ENCODE results near the gene METTL9. TPM values are rescaled to one million over a fixed set of nuclear protein-coding genes. Genes with fewer than 3 reads are reported as not detected.
"Not testable (repeated sequence)": the region's sequence is repeated elsewhere in the genome, so short reads cannot be mapped to it uniquely, and the experiment has no call there.

METTL9 gene
- total and polyA plus RNA-seq, 4 donors, result 50.0 to 98.2 (median 61.3) TPM

DNA sequence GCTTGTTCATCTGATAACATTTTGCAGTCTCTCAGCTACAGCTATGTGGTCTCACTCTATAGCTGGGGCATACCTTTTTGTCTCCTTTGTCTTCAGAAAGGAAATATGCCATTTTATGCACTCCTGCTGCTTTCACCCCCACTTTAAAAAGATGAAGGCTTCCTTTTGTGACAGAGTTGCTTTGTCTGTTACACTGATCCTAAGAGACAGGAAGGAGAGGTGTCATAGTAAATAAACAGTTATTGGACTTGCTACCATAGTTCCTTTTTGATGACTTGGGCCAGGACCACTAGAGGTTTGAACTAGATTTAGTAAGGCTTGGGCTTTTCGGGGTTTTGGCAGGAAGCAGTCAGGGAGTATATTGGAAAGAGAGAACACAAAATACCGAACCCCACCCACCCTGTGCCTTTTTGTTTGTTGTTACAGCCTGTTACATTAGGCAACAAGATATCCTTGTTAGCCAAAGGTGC is 1.8 kb upstream of the METTL9 start:
- Histone ChIP-seq H3K36me3 (ENCODE audit: control insufficient read depth in 1 of 2, insufficient read depth in 2 of 2, low read length in 1 of 2) (no peaks in the 10 kb centered on the region), H3K4me3 (ENCODE audit: low read length in 2 of 2) (no peak overlapping the region), H3K27me3 (ENCODE audit: control insufficient read depth in 1 of 2, insufficient read depth in 2 of 2, low read length in 1 of 2) (no peaks in the 10 kb centered on the region), H3K27ac (ENCODE audit: low read depth in 1 of 2, low read length in 2 of 2) (no peak overlapping the region), H3K9me3 (ENCODE audit: control insufficient read depth, low read length) (no peaks in the 10 kb centered on the region), H3K4me1 (ENCODE audit: control insufficient read depth in 1 of 2, insufficient read depth in 2 of 2, low read length in 2 of 2) (no peaks in the 10 kb centered on the region)
- intact Hi-C loops (cut with DNase I), result no loop called here
- WGBS, 2 donors, result 82 to 95% methylated on average over 2 of the region's 2 CpGs
- DNase-seq (no peak), ATAC-seq (ENCODE audit: low FRiP score) (no peak)

DNA sequence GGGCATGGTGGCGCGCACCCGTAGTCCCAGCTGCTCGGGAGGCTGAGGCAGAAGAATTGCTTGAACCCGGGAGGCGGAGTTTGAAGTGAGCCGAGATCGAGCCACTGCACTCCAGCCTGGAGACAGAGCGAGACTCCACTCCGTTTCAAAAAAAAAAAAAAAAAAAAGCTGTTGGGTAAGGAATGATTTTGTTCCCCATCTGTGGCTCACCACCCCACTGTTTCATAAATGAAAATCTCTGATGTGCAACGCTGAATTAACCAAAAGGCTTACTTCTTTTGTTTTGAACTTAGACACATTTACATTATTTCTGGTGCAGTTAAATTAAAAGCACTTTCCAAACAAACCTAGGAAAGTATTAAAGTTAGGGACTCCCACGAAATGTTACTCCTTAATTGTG is 1.2 kb upstream of the METTL9 start:
- intact Hi-C loops (cut with DNase I), result no loop called here
- no peak for ATAC-seq (ENCODE audit: low FRiP score)

DNA sequence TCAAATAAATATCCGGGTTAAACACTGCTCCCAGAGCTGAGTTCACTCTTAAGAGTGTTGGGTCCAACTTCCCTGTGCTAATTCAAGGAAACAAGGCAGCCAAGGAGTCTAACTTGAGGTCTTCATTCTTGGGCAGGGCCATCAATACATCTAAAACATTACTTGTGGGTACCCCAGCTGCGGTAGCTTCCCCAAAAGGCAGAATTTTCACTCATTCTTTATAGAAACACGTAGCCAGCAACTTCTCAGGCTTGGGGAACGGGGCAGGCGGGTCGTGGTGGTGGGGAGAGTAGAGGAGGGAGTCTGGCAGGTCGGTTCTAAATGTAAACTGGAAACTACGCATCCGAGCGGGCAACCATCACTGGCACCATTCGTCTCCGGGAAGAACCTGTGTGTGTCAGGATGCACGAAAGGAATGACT is 666 bp upstream of the METTL9 start:
- ATAC-seq (ENCODE audit: low FRiP score) (peak; percentile 13), DNase-seq (peak in 1 of 2 donors; percentile 51)
- Histone ChIP-seq H3K27me3 (ENCODE audit: control insufficient read depth in 1 of 2, insufficient read depth in 2 of 2, low read length in 1 of 2) (no peaks in the 10 kb centered on the region), H3K36me3 (ENCODE audit: control insufficient read depth in 1 of 2, insufficient read depth in 2 of 2, low read length in 1 of 2) (no peaks in the 10 kb centered on the region), H3K4me1 (ENCODE audit: control insufficient read depth in 1 of 2, insufficient read depth in 2 of 2, low read length in 2 of 2) (no peaks in the 10 kb centered on the region), H3K9me3 (ENCODE audit: control insufficient read depth, low read length) (no peaks in the 10 kb centered on the region), H3K4me3 (ENCODE audit: low read length in 2 of 2) (peak overlapping the region; percentile 63 to 87), H3K27ac (ENCODE audit: low read depth in 1 of 2, low read length in 2 of 2) (peak overlapping the region in 1 of 2 donors; percentile 71)
- intact Hi-C loops (cut with DNase I), result no loop called here
- 1% methylated on average over 13 of the region's 13 CpGs for WGBS, 2 donors

More for the DNA sequence above, 1.2 kb upstream of the METTL9 start:
- no peak overlapping the region for H3K4me3 ChIP-seq (ENCODE audit: low read length in 2 of 2)
- no peak overlapping the region for H3K27ac ChIP-seq (ENCODE audit: low read depth in 1 of 2, low read length in 2 of 2)
- no peaks in the 10 kb centered on the region for H3K4me1 ChIP-seq (ENCODE audit: control insufficient read depth in 1 of 2, insufficient read depth in 2 of 2, low read length in 2 of 2)
- WGBS, 2 donors, result 90 to 93% methylated on average over 12 of the region's 12 CpGs
- no peaks in the 10 kb centered on the region for H3K36me3 ChIP-seq (ENCODE audit: control insufficient read depth in 1 of 2, insufficient read depth in 2 of 2, low read length in 1 of 2)
- no peaks in the 10 kb centered on the region for H3K27me3 ChIP-seq (ENCODE audit: control insufficient read depth in 1 of 2, insufficient read depth in 2 of 2, low read length in 1 of 2)
- no peak for DNase-seq
- H3K9me3 ChIP-seq (ENCODE audit: control insufficient read depth, low read length), result no peaks in the 10 kb centered on the region

DNA sequence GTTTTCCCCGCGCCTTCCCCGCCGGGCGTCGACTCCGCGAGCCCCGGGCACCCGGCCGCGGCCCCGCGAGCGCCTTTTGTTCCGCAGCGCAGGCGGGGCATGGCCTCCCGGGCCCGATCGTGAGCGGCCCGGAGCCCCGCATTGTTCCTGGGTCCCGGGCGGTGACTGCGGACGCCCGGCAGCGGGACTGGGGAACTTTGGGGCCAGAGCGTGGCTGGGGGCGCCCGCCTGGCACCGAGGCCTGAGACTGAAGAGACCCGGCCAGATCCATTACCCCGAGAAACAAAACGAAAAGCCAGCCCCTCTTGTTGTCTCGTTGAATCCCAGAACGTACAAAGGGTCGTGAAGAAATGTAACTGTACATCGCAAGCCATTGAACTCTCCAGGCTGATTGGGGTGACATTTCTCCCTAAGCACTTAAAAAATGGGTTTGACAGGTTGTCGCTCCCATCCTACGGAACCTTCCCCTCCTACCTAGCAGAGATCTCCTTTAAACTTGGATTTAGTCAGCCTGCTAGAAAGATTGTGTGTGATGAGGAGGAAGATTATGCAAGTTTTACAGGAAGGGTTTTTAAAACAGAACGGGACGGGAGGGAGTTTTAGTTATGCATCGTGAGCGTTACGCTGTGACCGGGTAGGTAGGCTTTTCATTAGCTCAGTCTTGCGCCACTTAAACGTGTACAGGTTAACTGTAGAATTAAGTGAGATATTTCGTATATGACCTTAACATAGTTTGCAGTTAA is 825 bp downstream of the METTL9 start:
- 1% methylated on average over 32 to 52 of the region's 52 CpGs for WGBS, 2 donors
- intact Hi-C loops (cut with DNase I), result loop anchor here in 1 of 2 donors (10.0 kb wide), 1 partner anchor 585 kb away; no protein-coding TSS in a partner anchor
- no peaks in the 10 kb centered on the region for H3K4me1 ChIP-seq (ENCODE audit: control insufficient read depth in 1 of 2, insufficient read depth in 2 of 2, low read length in 2 of 2)

DNA sequence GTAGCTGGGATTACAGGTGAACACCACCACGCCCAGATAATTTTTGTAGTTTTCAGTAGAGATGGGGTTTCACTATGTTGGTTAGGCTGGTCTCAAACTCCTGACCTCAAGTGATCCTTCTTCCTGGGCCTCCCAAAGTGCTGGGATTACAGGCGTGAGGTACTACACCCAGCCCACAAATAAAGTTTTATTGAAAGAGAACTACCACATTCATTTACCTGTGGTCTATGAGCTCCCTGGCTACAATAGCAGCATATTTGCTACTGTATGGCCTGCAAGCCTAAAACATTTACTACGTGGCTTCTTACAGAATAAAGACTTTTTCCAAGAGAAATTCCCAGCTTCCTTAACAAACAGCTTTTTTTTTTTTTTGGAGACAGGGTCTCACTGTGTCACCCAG is 3.4 kb downstream of the METTL9 start:
- Histone ChIP-seq H3K27me3 (ENCODE audit: control insufficient read depth in 1 of 2, insufficient read depth in 2 of 2, low read length in 1 of 2) (no peaks in the 10 kb centered on the region), H3K27ac (ENCODE audit: low read depth in 1 of 2, low read length in 2 of 2) (no peak overlapping the region), H3K4me1 (ENCODE audit: control insufficient read depth in 1 of 2, insufficient read depth in 2 of 2, low read length in 2 of 2) (no peaks in the 10 kb centered on the region), H3K4me3 (ENCODE audit: low read length in 2 of 2) (no peak overlapping the region), H3K36me3 (ENCODE audit: control insufficient read depth in 1 of 2, insufficient read depth in 2 of 2, low read length in 1 of 2) (no peaks in the 10 kb centered on the region), H3K9me3 (ENCODE audit: control insufficient read depth, low read length) (no peaks in the 10 kb centered on the region)
- ATAC-seq (ENCODE audit: low FRiP score), result no peak
- intact Hi-C loops (cut with DNase I), result loop anchor here in 1 of 2 donors (10.0 kb wide), 1 partner anchor 582 kb away; no protein-coding TSS in a partner anchor
- 93 to 94% methylated on average over 3 of the region's 3 CpGs for WGBS, 2 donors
- no peak for DNase-seq

More for the DNA sequence above, 825 bp downstream of the METTL9 start:
- ATAC-seq (ENCODE audit: low FRiP score), result peak; percentile 9
- Histone ChIP-seq H3K4me3 (ENCODE audit: low read length in 2 of 2) (peak overlapping the region; percentile 74 to 87), H3K36me3 (ENCODE audit: control insufficient read depth in 1 of 2, insufficient read depth in 2 of 2, low read length in 1 of 2) (no peaks in the 10 kb centered on the region), H3K9me3 (ENCODE audit: control insufficient read depth, low read length) (no peaks in the 10 kb centered on the region), H3K27ac (ENCODE audit: low read depth in 1 of 2, low read length in 2 of 2) (peak overlapping the region; percentile 59 to 73), H3K27me3 (ENCODE audit: control insufficient read depth in 1 of 2, insufficient read depth in 2 of 2, low read length in 1 of 2) (no peaks in the 10 kb centered on the region)
- DNase-seq, result no peak

DNA sequence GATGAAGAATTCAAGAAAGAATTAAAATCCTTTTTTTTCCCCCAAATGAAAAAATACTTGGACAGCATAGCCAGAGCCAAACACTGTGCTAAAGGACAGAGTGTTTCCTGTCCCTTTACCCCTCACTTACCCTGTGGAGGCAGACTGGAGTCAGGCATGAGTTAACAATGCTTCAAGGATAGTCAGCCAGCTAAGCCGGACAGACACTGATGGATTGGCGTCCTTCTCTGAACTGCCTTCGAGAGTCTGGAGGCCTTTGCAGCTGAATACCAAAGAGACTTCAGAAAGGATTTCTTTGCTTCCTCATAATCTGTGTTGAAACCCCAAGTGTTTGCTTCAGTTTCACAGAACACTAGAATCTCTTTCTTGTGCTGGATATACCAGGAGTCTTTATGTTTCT is 4.6 kb downstream of the METTL9 start:
- DNase-seq (no peak), ATAC-seq (ENCODE audit: low FRiP score) (no peak)
- WGBS, 2 donors, result 2 to 9% methylated on average over 3 of the region's 3 CpGs
- Histone ChIP-seq H3K4me1 (ENCODE audit: control insufficient read depth in 1 of 2, insufficient read depth in 2 of 2, low read length in 2 of 2) (no peaks in the 10 kb centered on the region), H3K27ac (ENCODE audit: low read depth in 1 of 2, low read length in 2 of 2) (no peak overlapping the region), H3K27me3 (ENCODE audit: control insufficient read depth in 1 of 2, insufficient read depth in 2 of 2, low read length in 1 of 2) (no peaks in the 10 kb centered on the region), H3K36me3 (ENCODE audit: control insufficient read depth in 1 of 2, insufficient read depth in 2 of 2, low read length in 1 of 2) (no peaks in the 10 kb centered on the region), H3K4me3 (ENCODE audit: low read length in 2 of 2) (no peak overlapping the region), H3K9me3 (ENCODE audit: control insufficient read depth, low read length) (no peaks in the 10 kb centered on the region)
- intact Hi-C loops (cut with DNase I), result loop anchor here in 1 of 2 donors (10.0 kb wide), 1 partner anchor 581 kb away; no protein-coding TSS in a partner anchor

DNA sequence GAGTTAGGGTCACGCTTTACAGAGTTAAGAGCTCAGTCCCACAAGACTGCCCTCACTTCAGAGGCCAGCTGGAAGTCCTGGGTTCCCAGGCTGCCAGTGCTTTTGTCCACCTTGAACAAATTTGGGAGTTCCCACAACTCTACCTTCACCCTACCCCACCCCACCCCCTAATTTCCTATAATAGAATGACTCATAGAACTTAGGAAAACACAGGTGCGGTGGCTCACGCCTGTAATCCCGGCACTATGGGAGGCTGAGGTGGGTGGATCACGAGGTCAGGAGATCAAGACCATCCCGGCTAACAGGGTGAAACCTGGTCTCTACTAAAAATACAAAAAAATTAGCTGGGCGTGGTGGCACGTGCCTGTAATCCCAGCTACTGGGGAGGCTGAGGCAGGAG is 6.5 kb downstream of the METTL9 start:
- ATAC-seq (ENCODE audit: low FRiP score); H3K27ac ChIP-seq (ENCODE audit: low read depth in 1 of 2, low read length in 2 of 2); H3K4me3 ChIP-seq (ENCODE audit: low read length in 2 of 2); H3K27me3 ChIP-seq (ENCODE audit: control insufficient read depth in 1 of 2, insufficient read depth in 2 of 2, low read length in 1 of 2); DNase-seq; H3K9me3 ChIP-seq (ENCODE audit: control insufficient read depth, low read length); H3K36me3 ChIP-seq (ENCODE audit: control insufficient read depth in 1 of 2, insufficient read depth in 2 of 2, low read length in 1 of 2); H3K4me1 ChIP-seq (ENCODE audit: control insufficient read depth in 1 of 2, insufficient read depth in 2 of 2, low read length in 2 of 2): not testable (repeated sequence)
- 93 to 95% methylated on average over 8 of the region's 8 CpGs for WGBS, 2 donors
- intact Hi-C loops (cut with DNase I), result loop anchor here in 1 of 2 donors (10.0 kb wide), 1 partner anchor 579 kb away; no protein-coding TSS in a partner anchor

DNA sequence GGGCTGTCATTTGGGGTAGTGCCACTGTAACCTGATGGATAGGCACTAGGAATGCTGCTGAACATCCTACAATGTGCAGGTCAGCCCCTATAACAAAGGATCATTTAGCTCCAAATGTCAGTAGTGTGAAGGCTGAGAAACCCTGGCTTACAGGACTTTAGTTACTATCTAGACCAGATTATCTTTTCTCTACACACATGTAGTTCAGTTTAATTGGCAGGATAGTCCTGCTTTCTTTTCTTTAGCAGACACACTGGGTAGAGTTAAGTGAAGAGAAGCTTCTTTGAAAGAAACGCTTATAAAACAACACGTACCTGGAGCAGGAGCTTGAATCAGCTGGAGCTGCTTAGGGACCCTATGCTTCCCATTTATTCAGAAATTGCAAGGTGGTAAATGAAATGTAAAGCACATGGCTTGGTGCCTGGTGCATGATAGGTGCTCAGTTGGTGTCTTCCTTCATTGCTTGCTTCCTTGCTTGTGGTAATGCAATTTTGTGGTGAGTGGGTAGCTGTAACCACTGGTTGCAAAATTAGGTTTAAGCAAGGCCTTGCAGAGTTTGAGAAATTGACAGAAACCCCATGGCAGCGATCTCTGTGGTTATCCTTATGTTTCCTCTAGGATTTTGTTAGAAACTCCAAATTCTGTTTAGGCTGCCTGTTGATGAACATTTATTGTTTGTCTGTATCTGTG is 9.4 kb downstream of the METTL9 start:
- Histone ChIP-seq H3K4me3 (ENCODE audit: low read length in 2 of 2) (no peak overlapping the region), H3K9me3 (ENCODE audit: control insufficient read depth, low read length) (no peaks in the 10 kb centered on the region), H3K27me3 (ENCODE audit: control insufficient read depth in 1 of 2, insufficient read depth in 2 of 2, low read length in 1 of 2) (no peaks in the 10 kb centered on the region), H3K36me3 (ENCODE audit: control insufficient read depth in 1 of 2, insufficient read depth in 2 of 2, low read length in 1 of 2) (no peaks in the 10 kb centered on the region), H3K27ac (ENCODE audit: low read depth in 1 of 2, low read length in 2 of 2) (no peak overlapping the region), H3K4me1 (ENCODE audit: control insufficient read depth in 1 of 2, insufficient read depth in 2 of 2, low read length in 2 of 2) (no peaks in the 10 kb centered on the region)
- intact Hi-C loops (cut with DNase I), result loop anchor here in 1 of 2 donors (10.0 kb wide), 1 partner anchor 576 kb away; no protein-coding TSS in a partner anchor
- ATAC-seq (ENCODE audit: low FRiP score) (no peak), DNase-seq (no peak)
- 91 to 93% methylated on average over 3 of the region's 3 CpGs for WGBS, 2 donors
